RWPE2 (cell line): ENCODE data around the gene SPIB.

Experiments used
- ATAC-seq: fragments of 200-7000 bp; cut with Tn5 transposase; 3 replicates; pipeline ENCODE4 v1.9.1; 2021; ENCODE audit warnings: low read depth
- DNase-seq: peaks from one replicate; pipeline ENCODE4 v3.0.0-alpha.2; 2020; ENCODE audit warnings: low spot score
- H3K27ac ChIP-seq: fragments of 450-650 bp; 2 replicates; pipeline ENCODE4 v1.5.1; 2017; ENCODE audit warnings: mild to moderate bottlenecking; ENCODE audit not compliant: poor library complexity, severe bottlenecking
- H3K27me3 ChIP-seq: fragments of 250-450 bp; sonication (Bioruptor Pico); 2 replicates; pipeline ENCODE4 v1.5.1; 2021; ENCODE audit warnings: mild to moderate bottlenecking, moderate library complexity; ENCODE audit not compliant: insufficient read depth, poor library complexity, severe bottlenecking
- H3K36me3 ChIP-seq: fragments of 250-450 bp; sonication (Bioruptor Pico); 2 replicates; pipeline ENCODE4 v1.5.1; 2020; ENCODE audit warnings: low read depth, mild to moderate bottlenecking, moderate library complexity
- H3K4me1 ChIP-seq: fragments of 250-450 bp; sonication (Bioruptor Pico); 2 replicates; pipeline ENCODE4 v1.5.1; 2021; ENCODE audit warnings: mild to moderate bottlenecking, moderate library complexity; ENCODE audit not compliant: insufficient read depth, poor library complexity, severe bottlenecking
- H3K4me3 ChIP-seq: fragments of 250-450 bp; sonication (Bioruptor Pico); 2 replicates; pipeline ENCODE4 v1.5.1; 2021; ENCODE audit warnings: mild to moderate bottlenecking, moderate library complexity; ENCODE audit not compliant: severe bottlenecking
- H3K9me3 ChIP-seq: fragments of 250-450 bp; sonication (Bioruptor Pico); 2 replicates; pipeline ENCODE4 v1.5.1; 2021; ENCODE audit warnings: mild to moderate bottlenecking, moderate library complexity; ENCODE audit not compliant: severe bottlenecking
- CTCF ChIP-seq: fragments of 450-650 bp; IDR thresholded peaks from one replicate; pipeline ENCODE4 v1.5.1; 2017; ENCODE audit warnings: mild to moderate bottlenecking, moderate library complexity; ENCODE audit not compliant: poor library complexity, severe bottlenecking

Gene SPIB

GRCh38 chr19:50455992-50456391 is 37.3 kb downstream of the SPIB start:
- DNase-seq = no peak
- Histone ChIP-seq H3K9me3 (no peaks in the 10 kb centered on the region), H3K27me3 (peaks cover 29% of the 10 kb centered on the region), H3K4me1 (no peaks in the 10 kb centered on the region), H3K36me3 (no peaks in the 10 kb centered on the region), H3K4me3 (no peak overlapping the region), H3K27ac (no peak overlapping the region)
- ATAC-seq = no peak
- no peak for TF ChIP-seq CTCF

- H3K27ac ChIP-seq = no peak overlapping the region
- H3K36me3 ChIP-seq = no peaks in the 10 kb centered on the region
- H3K9me3 ChIP-seq = no peaks in the 10 kb centered on the region
- no peak overlapping the region for H3K4me3 ChIP-seq
- ATAC-seq (no peak), DNase-seq (no peak)
- peaks cover 28% of the 10 kb centered on the region for H3K27me3 ChIP-seq
- no peaks in the 10 kb centered on the region for H3K4me1 ChIP-seq
- no peak for TF ChIP-seq CTCF
These were observed 38.6 kb downstream of the SPIB start for GRCh38 chr19:50457300-50457699.

GRCh38 chr19:50458396-50459066 is 39.8 kb downstream of the SPIB start:
- no peaks in the 10 kb centered on the region for H3K36me3 ChIP-seq
- H3K9me3 ChIP-seq = no peaks in the 10 kb centered on the region
- no peak overlapping the region for H3K27ac ChIP-seq
- H3K27me3 ChIP-seq = peaks cover 28% of the 10 kb centered on the region
- TF ChIP-seq CTCF = no peak
- H3K4me3 ChIP-seq = no peak overlapping the region
- ATAC-seq (no peak), DNase-seq (no peak)
- no peaks in the 10 kb centered on the region for H3K4me1 ChIP-seq

- no peaks in the 10 kb centered on the region for H3K9me3 ChIP-seq
- TF ChIP-seq CTCF = no peak
- H3K36me3 ChIP-seq = no peaks in the 10 kb centered on the region
- no peak overlapping the region for H3K4me3 ChIP-seq
- H3K4me1 ChIP-seq = no peaks in the 10 kb centered on the region
- DNase-seq (no peak), ATAC-seq (no peak)
- peaks cover 28% of the 10 kb centered on the region for H3K27me3 ChIP-seq
- H3K27ac ChIP-seq = no peak overlapping the region
These were observed 40.3 kb downstream of the SPIB start for GRCh38 chr19:50459067-50459456.

- Histone ChIP-seq H3K4me1 (no peaks in the 10 kb centered on the region), H3K9me3 (no peaks in the 10 kb centered on the region), H3K27me3 (peaks cover 28% of the 10 kb centered on the region), H3K4me3 (no peak overlapping the region), H3K27ac (no peak overlapping the region), H3K36me3 (no peaks in the 10 kb centered on the region)
- no peak for TF ChIP-seq CTCF
- no peak for DNase-seq
- no peak for ATAC-seq
These were observed 40.9 kb downstream of the SPIB start for GRCh38 chr19:50459638-50460037.
